IPS DF 6.9 (cell line): Measurements from ENCODE around the gene POP4.

Experiments used
- DNase-seq: peaks from one replicate; pipeline ENCODE4 v3.0.0-alpha.2; 2013; ENCODE audit warnings: low read depth, low spot score
- H3K27ac ChIP-seq: one replicate; pipeline ENCODE4 v1.5.1; 2013; ENCODE audit warnings: low read length, control low read depth
- H3K27me3 ChIP-seq: 2 replicates; pipeline ENCODE4 v1.6.1; 2013; ENCODE audit warnings: mild to moderate bottlenecking, low read length; ENCODE audit not compliant: control insufficient read depth, insufficient read depth
- H3K36me3 ChIP-seq: 2 replicates; pipeline ENCODE4 v1.6.1; 2013; ENCODE audit warnings: low read length; ENCODE audit not compliant: control insufficient read depth, insufficient read depth
- H3K4me1 ChIP-seq: 2 replicates; pipeline ENCODE4 v1.6.1; 2013; ENCODE audit warnings: low read length; ENCODE audit not compliant: control insufficient read depth, insufficient read depth
- H3K4me3 ChIP-seq: 2 replicates; pipeline ENCODE4 v1.5.1; 2013; ENCODE audit warnings: mild to moderate bottlenecking, low read length
- H3K9me3 ChIP-seq: 2 replicates; pipeline ENCODE4 v1.6.1; 2013; ENCODE audit warnings: low read length, inconsistent platforms; ENCODE audit not compliant: control insufficient read depth, insufficient read depth
- WGBS: extraction: QIAGEN DNeasy Blood & Tissue Kit; methylation state at CpG from one replicate; pipeline ENCODE4 v1.1.7; 2013; ENCODE audit warnings: mixed read lengths, missing lambda C conversion rate; ENCODE audit not compliant: insufficient read length, insufficient coverage; 5-methylcytosine and 5-hydroxymethylcytosine counted together

POP4 gene

DNA sequence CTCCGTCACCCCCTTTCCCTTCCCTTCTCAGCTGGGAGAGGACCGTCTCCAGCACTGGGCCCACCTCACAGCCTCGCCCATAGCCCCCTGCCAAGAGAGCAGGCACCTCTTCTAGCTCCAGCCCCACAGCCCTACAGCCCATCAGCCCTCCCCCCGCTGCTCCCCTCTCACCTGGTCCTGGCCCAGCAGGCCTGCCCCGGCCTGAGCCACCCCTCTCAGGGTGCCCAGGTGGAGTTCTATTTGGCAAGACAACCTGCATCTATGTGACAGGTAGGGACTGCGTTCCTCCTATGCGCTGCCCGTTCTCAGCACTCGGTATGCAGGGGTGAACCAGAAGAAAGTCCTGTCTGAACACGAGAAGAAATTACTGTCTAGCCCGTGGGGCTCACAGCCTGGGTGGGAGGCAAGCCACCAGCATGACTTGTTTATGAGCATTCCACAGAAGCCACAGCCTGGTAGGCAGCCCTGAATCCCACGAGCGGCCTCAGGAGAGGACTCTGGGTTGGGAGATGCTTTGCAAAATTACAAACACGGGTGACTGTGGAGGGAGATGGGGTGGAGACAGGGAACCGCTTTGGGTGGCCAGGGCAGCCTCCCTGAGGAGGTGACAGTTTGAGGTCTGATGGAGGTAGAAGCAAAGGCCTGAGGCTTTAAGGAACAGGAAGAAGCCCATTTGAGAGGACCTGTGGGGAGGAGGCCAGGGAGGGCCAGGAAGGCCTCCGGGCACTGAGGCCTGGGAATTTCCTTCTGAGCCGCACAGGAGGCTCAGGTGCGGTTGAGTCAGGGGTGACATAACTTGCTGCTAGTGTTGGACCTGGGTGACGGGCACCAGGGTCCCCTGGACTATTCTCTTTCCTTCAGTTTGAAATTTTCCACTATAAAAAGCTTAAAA lies 58.0 kb downstream of the POP4 start:
- no peaks in the 10 kb centered on the region for H3K27me3 ChIP-seq
- no peaks in the 10 kb centered on the region for H3K9me3 ChIP-seq
- DNase-seq: no peak
- no peak overlapping the region for H3K4me3 ChIP-seq
- no peaks in the 10 kb centered on the region for H3K36me3 ChIP-seq
- H3K4me1 ChIP-seq: peaks cover 8% of the 10 kb centered on the region
- no peak overlapping the region for H3K27ac ChIP-seq
- no CpG with 5 or more reads among the region's 19 CpGs for WGBS

DNA sequence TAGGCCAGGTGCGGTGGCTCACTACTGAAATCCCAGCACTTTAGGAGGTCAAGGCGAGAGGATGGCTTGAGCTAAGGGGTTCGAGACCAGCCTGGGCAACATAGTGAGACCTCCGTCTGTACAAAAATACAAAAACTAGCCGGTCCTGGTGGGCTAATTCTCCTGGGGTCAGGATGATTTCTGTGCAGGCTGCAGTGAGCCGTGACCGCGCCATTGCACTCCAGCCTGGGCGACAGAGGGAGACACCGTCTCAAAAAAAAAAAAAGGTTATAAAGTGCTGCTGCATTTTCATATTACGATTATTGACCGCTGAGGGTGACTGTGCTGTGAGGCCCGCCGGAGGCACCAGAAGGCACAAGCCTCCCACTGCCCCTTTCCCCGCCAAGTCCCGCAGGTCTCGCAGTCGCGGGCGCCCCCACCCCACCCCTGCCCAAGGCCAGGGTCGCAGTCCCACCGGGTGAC lies 58.7 kb downstream of the POP4 start:
- Histone ChIP-seq H3K9me3 (no peaks in the 10 kb centered on the region), H3K36me3 (no peaks in the 10 kb centered on the region), H3K27me3 (no peaks in the 10 kb centered on the region), H3K27ac (no peak overlapping the region), H3K4me3 (peak overlapping the region; percentile 53; the same call in 1 of the 2 replicates), H3K4me1 (peaks cover 8% of the 10 kb centered on the region)
- no CpG with 5 or more reads among the region's 22 CpGs for WGBS
- DNase-seq: no peak

DNA sequence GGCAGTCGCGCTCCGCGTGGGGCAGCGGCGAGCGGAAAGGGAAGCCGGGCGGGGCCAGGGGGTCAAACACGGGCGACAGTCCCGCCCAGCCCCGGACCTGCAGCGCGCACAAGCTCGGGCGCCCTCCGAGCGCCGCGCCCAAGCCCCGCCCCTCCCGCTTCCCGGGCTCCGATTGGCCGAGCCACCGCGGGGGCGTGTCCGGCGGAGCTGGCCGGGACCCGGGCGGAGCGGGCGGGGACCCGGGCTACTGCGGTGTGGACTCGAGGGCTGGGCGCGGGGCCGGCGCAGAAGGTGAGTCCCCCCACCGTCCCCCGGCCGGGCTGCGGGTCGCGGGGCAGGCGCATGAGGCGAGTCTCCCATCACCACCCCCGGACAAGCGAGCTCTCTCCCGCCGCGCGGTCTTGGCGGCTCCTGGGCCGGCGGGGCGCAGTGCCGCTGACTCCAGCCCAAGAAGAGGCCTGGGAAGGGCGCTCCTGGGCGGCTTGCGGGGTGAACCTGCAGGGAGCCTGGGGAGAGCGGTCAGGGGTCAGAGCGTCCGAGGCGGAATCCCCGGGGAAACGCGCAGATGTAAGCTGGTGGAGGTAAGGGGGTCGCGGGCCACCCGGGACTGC lies 59.2 kb downstream of the POP4 start, which contains the start of gene PLEKHF1:
PLEKHF1 (plus strand) TSS at position 247 of the 611 bp plus-strand sequence. CDS start 8,379 bp downstream, outside the sequence.
- Histone ChIP-seq H3K9me3 (no peaks in the 10 kb centered on the region), H3K36me3 (no peaks in the 10 kb centered on the region), H3K27ac (no peak within 1 kb of the TSS), H3K4me3 (peak within 1 kb of the TSS; percentile 53), H3K27me3 (no peaks in the 10 kb centered on the region), H3K4me1 (peaks cover 8% of the 10 kb centered on the region)
- DNase-seq: peak; percentile 57
- WGBS: no CpG with 5 or more reads among the region's 75 CpGs

DNA sequence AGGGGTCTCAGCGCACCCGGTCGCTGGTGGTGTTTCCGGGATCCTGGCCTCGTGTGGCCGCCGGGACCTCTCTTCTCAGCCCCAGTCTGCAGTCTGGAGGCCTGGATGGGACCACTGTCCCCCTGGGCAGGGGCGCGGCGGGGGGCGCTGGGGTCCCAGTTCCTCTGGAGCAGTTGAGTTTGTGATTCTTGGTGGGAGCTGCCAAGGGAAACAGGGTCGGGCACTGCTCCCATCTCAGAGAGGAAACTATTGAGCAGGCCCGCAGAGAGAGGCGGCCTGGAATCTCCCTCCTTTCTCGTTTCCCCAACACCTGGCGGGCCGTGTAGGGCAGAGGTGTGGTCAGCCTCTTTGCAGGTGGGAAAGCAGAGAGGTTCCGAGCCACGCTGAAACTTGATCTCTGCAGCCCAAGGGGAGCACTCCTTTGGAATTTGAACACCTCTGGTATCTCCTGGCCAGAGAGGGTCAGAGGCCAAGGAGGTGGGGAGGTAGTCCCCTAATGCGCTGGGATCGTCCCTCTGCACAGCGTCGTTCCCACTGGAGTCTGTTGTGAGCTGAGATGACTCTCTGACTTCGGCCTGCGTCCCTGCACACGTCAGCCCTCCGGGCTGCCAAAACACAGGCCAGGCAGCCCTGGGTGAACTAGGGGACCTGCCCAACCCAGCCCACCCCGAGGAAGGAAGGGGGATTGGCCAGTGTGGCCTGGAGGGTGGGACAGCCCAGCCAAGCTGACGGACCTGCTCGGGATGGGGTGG lies 59.9 kb downstream of the POP4 start:
- H3K4me1 ChIP-seq: peaks cover 8% of the 10 kb centered on the region
- DNase-seq: peak; percentile 47
- WGBS: no CpG with 5 or more reads among the region's 30 CpGs
- H3K27ac ChIP-seq: no peak overlapping the region
- no peaks in the 10 kb centered on the region for H3K9me3 ChIP-seq
- peak overlapping the region; percentile 53 for H3K4me3 ChIP-seq
- no peaks in the 10 kb centered on the region for H3K36me3 ChIP-seq
- H3K27me3 ChIP-seq: no peaks in the 10 kb centered on the region
